Coronary artery (tissue), 2 donors: ENCODE data around the gene RINL.

Experiments
- DNase-seq: peaks from one replicate; pipeline ENCODE4 v3.0.0-alpha.2; 2017; ENCODE audit warnings: low spot score
- H3K27ac ChIP-seq, 2 donors: fragments of 200-600 bp; sonication (generic); one replicate each; pipeline ENCODE4 v1.5.1; 2016 to 2019
- H3K4me3 ChIP-seq: fragments of 200-600 bp; sonication (generic); 2 replicates; pipeline ENCODE4 v1.5.1; 2016; ENCODE audit warnings: mild to moderate bottlenecking, moderate library complexity
- TF ChIP-seq, protein P1 (sequence below): fragments of 200-600 bp; sonication (generic); IDR thresholded peaks from one replicate; pipeline ENCODE4 v1.5.1; 2019; ENCODE audit warnings: antibody characterized with exemption

Gene RINL

GRCh38 chr19:38877781-38878574 lies at the start of gene RINL:
Gene RINL (minus strand): TSS chr19:38878275. CDS start chr19:38876742, 1,533 bp downstream.
- DNase-seq, result no peak
- H3K27ac ChIP-seq, result peak within 1 kb of the TSS in 1 of 2 donors; percentile 49
- H3K4me3 ChIP-seq, result peak within 1 kb of the TSS; percentile 38
- TF ChIP-seq, protein P1, sequence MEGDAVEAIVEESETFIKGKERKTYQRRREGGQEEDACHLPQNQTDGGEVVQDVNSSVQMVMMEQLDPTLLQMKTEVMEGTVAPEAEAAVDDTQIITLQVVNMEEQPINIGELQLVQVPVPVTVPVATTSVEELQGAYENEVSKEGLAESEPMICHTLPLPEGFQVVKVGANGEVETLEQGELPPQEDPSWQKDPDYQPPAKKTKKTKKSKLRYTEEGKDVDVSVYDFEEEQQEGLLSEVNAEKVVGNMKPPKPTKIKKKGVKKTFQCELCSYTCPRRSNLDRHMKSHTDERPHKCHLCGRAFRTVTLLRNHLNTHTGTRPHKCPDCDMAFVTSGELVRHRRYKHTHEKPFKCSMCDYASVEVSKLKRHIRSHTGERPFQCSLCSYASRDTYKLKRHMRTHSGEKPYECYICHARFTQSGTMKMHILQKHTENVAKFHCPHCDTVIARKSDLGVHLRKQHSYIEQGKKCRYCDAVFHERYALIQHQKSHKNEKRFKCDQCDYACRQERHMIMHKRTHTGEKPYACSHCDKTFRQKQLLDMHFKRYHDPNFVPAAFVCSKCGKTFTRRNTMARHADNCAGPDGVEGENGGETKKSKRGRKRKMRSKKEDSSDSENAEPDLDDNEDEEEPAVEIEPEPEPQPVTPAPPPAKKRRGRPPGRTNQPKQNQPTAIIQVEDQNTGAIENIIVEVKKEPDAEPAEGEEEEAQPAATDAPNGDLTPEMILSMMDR, result no peak

DNA sequence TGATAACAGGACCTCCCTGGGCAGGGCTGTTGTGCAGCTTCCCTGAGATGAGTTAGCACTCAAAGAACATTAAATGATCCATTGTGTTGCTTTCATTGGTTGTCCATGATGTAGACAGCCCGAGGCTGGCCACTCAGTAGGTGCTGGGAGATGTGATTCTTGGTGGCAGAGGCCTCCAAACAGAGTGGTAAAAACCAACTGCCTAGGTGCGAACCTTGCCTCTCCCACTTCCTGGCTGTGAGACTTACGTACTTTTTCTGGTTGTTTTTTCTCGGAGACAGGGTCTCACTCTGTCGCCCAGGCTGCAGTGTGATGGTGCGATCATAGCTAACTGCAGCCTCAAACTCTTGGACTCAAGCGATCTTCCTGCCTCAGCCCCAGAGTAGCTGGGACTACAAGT lies 46.3 kb upstream of the RINL start:
- DNase-seq, result no peak
- TF ChIP-seq, protein P1, result no peak

DNA sequence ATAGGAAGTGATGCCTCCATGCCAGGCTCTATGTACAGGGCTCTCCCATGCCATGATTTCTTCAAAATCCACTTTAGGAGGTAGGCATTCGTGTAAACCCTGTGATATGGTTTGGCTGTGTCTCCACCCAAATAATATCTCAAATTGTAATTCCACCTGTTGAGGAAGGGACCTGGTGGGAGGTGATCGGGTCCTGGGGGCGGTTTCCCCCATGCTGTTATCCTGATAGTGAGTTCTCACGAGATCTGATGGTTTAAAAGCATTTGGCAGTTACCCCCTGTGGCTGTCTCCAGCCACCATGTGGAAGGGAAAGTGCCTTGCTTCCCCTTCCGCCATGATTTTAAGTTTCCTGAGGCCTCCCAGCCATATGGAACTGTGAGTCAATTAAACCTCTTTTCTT lies 44.4 kb upstream of the RINL start:
- Histone ChIP-seq H3K4me3 (no peak overlapping the region), H3K27ac (no peak overlapping the region)
- TF ChIP-seq, protein P1, result no peak
- DNase-seq, result no peak

More for the DNA sequence above, 46.3 kb upstream of the RINL start:
- Histone ChIP-seq H3K27ac (no peak overlapping the region), H3K4me3 (no peak overlapping the region)

DNA sequence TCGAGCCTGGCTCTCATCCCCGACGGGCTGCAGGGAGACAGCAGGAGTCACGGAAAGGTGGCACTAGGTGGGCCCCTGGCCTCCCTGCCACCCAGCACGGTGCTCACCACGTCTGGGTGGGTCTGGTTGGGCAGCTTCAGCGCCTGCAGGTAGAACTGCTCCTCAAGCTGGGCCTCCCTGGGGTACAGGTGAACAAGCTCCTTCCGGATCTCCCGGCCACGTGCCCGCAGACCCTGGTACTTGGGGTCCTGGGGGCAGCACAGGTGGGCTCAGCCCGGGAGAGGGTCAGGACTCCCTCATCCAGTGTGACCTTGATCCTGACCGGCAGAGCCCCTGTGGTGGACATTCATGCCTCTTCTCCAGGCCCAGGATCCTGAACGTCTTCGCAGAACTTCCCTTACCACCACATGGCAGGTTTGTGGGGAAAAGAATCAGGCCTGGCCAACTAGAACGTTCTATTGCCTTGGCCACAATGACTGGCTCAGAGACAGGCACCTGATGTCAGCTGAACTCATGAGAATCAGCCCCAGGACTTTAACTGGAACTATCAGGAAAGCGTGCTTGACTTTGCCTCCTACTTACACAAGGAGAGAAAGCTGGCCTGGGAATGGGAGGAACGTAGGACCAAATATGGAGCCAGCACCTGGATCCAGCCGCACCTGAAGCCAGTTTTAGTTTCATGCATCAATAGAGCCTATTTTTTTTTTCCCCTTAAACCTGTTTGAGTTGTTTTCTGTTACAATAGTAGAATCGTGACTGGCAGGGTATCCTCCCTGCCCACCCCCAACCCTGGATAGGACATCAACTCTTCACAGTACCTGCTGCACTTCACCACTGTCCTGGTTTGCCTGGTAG lies 43.6 kb upstream of the RINL start:
- H3K4me3 ChIP-seq, result no peak overlapping the region
- TF ChIP-seq, protein P1, result no peak
- no peak for DNase-seq
- H3K27ac ChIP-seq, result no peak overlapping the region

DNA sequence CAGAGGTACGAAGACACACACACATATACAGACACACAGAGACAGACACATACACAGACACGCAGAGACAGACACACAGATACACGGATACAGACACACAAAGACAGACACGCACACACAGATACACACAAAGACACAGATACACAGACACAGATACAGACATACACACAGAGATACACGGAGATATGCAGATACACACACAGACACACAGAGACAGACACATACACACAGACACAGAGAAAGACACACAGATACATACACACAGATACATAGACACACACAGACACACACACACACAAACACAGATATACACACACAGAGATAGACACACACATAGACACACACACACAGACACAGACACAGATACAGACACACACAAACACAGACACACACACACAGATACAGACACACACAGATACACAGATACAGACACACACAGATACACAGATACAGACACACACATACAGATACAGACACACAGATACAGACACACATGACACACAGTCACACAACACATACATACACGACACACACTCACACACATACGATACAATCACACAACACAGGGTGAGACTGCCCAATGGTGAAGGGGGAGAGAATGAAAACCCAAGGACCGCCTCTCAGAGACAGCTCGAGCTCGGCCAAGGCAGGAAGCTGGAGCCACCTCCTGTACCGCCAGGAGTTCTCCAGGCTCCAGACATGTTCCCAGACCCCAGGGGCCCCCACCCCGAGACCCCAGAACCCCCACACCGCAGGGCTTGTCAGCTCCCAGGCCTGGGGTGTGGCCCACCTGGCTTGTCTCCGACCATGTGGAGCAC lies 42.7 kb upstream of the RINL start:
- TF ChIP-seq, protein P1, result no peak
- Histone ChIP-seq H3K27ac (no peak overlapping the region), H3K4me3 (no peak overlapping the region)
- no peak for DNase-seq

- H3K4me3 ChIP-seq, result no peak overlapping the region
- TF ChIP-seq, protein P1, result no peak
- DNase-seq, result no peak
- H3K27ac ChIP-seq, result no peak overlapping the region
Observed at GRCh38 chr19:38919837-38920601, 41.9 kb upstream of the RINL start.
